GM12801 (cell line): ENCODE measurements around the gene DCDC2C.

Experiments used
- TF ChIP-seq, protein P1 (sequence below): IDR thresholded peaks from one replicate; pipeline ENCODE4 v1.5.1; 2011; ENCODE audit warnings: control low read depth; ENCODE audit not compliant: insufficient read length; ENCODE audit errors: extremely low read depth

The DCDC2C gene

DNA sequence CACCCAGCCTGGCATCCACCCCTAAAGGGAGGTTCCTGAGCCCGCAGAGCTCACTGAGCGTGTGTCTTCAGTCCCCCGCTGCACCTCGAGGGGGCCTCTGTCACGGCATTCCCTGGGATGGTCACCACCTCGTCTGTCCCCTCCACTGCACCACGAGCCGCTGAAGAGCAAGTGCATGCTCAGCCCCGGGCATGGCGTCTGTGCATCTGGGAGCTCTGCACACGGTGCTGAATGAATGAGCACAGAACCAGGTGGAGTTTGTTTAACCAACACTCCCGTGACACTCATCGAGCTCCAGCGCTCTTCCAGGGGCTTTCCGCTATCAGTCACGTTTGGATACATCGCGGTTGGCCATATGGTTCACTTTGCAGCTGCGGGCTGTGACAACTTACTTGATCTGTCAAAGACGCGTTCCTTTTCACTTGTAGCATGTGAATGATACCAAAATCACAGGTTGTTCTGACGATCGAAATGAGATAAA is 36.2 kb upstream of the DCDC2C start:
- TF ChIP-seq, protein P1, sequence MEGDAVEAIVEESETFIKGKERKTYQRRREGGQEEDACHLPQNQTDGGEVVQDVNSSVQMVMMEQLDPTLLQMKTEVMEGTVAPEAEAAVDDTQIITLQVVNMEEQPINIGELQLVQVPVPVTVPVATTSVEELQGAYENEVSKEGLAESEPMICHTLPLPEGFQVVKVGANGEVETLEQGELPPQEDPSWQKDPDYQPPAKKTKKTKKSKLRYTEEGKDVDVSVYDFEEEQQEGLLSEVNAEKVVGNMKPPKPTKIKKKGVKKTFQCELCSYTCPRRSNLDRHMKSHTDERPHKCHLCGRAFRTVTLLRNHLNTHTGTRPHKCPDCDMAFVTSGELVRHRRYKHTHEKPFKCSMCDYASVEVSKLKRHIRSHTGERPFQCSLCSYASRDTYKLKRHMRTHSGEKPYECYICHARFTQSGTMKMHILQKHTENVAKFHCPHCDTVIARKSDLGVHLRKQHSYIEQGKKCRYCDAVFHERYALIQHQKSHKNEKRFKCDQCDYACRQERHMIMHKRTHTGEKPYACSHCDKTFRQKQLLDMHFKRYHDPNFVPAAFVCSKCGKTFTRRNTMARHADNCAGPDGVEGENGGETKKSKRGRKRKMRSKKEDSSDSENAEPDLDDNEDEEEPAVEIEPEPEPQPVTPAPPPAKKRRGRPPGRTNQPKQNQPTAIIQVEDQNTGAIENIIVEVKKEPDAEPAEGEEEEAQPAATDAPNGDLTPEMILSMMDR: no peak

DNA sequence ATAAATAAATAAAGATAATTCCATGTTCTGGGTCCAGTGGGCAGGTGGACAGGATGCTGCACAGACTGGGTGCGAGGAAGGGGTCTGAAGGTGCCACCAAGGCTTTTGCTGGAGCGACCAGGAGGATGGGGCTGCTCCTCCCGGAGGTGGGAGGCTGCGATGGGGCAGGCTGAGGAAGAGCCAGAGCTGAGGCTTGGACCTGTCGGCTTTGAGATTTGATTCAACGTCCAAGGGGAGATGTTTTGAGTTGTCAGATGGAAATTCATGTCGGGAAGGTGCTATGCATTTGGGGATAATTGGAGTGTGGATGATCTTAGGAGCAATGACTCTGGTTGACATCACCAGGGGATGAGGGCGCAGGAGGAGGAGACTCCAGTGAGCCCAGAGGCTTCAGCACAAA is 33.7 kb upstream of the DCDC2C start:
- TF ChIP-seq, protein P1: no peak

DNA sequence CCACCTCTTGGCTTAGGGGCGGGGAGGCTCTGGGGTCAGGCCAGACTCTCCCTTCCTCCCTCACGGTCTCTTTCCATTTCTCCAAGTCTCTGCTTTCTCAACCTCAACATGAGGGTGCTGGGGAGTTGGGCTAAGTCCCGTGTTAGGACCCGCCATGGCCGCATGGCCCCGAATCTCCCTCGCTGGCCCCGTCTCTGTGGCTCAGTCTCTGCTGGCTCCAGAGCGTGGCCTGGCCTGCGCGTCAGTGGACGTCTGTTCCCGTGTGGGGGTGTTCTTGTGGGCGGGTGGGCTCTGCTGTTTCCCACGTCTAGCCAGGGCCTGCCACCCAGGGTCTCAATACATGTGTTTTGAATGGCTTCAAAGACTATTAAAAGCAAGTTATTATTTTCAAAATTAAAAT is 33.0 kb upstream of the DCDC2C start:
- TF ChIP-seq, protein P1: no peak

DNA sequence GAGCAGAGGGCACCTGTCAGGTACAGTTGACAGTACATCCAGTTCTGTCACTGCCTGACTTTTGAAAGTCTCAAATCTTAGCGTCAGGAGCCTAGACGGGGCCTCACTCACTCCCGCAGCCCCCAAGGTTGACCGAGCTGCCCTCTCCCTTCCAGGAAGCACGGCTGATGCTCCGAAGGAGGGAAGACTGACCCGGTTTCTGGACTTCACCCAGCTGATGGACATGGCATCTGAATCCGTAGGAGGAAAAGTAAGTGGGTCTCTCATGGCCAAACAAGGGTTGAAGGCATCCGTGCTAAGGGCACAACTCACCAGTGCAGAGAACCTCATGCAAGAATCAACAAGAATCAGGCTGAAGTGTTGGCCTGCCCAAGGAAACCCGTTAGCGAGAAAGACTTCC is 32.4 kb upstream of the DCDC2C start:
- TF ChIP-seq, protein P1: no peak

DNA sequence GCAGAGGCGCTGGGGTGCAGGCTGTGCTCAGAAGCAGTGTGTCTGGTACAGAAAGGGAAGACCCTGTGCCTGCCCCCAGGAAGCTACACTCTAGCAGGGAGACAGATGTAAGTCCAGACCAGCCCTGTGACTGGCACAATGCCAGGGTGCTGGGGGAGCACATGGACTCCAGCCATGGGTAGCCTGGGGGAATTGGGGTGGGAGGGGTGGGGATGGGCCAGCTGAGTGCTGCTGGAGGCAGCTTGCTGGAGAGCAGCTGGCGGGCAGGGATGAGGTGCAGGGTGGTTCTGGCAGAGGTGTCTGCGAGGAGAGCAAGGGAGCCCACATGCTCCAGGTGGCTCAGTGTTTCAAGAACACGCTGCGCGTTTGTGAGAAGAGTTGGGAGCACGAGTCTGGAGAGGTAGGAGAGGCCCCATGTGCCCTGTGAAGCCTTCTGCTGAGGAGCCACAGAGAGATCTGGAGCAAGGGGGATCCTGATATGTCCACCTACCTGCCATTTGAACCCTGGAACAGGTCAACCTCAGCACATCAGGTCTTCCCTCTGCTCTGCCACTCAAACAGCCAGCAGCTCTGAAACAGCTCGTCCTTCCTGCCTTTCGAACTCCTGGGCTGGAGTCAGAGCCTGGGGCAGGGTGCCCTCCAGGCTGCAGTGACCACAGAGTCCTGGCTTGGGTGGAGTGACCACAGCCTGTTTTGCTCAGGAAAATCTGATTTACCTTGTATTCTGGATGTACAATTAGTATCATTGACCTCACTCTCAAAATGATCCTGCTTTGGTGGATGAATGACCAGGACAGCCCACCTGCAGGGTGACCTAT is 30.3 kb upstream of the DCDC2C start:
- TF ChIP-seq, protein P1: no peak

DNA sequence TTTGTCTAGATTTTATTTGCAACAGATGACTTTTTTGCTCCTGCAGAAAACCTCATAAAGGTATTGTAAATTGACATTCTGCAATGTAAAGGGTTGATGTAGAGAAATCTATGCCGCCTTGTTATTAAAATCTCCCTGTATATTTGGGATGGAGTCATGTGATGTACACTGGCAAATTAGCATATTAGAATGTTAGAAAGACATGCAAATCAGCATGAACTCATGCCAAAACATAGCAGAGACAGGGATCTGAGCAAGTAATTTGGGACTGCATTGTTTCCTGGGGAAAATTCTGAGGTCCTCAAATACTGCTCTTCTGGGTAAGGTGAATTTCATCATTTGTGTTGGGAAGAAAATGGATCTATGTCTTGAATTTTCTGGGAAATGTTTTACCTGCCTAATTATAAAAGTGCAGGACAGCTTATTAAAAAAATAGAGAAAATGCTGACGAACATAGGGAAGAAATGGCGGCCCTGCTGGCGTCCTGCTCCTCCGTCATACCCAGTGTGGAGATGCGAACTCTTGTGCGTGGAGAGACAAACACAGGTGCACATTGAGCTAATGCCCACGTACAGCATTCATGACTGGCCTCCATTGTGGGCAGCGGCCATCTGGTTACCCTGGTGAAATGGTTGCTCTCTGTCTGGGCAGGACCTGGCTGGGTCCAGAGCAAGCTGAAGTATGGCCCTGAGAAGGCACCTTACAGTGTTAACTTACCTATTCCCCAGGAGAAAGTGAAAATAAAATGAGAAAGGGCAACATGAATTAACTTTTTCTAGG is 29.1 kb upstream of the DCDC2C start:
- TF ChIP-seq, protein P1: no peak

DNA sequence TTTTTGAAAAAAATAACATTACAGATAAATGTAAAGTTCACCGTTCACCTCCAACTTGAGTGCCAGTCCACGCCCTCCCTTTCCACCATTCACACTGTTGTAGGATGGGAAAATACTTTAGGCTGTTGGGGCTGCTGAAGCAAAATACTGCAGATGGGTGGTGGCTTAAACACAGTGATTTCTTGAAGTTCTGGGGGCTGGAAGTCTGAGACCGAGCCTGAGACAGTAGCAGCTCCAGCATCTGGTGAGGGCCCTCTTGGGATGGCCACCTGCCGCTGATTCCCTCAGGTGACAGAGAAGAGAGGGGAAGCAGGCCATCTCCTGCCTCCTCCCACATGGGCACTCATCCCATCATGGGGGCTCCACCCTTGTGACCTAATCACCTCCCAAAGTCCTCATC is 27.7 kb upstream of the DCDC2C start:
- TF ChIP-seq, protein P1: no peak
